ENCODE results near the gene SPIRE1.
"Not testable (repeated sequence)": the region's sequence is repeated elsewhere in the genome, so short reads cannot be mapped to it uniquely, and the experiment has no call there.

Gene SPIRE1

DNA sequence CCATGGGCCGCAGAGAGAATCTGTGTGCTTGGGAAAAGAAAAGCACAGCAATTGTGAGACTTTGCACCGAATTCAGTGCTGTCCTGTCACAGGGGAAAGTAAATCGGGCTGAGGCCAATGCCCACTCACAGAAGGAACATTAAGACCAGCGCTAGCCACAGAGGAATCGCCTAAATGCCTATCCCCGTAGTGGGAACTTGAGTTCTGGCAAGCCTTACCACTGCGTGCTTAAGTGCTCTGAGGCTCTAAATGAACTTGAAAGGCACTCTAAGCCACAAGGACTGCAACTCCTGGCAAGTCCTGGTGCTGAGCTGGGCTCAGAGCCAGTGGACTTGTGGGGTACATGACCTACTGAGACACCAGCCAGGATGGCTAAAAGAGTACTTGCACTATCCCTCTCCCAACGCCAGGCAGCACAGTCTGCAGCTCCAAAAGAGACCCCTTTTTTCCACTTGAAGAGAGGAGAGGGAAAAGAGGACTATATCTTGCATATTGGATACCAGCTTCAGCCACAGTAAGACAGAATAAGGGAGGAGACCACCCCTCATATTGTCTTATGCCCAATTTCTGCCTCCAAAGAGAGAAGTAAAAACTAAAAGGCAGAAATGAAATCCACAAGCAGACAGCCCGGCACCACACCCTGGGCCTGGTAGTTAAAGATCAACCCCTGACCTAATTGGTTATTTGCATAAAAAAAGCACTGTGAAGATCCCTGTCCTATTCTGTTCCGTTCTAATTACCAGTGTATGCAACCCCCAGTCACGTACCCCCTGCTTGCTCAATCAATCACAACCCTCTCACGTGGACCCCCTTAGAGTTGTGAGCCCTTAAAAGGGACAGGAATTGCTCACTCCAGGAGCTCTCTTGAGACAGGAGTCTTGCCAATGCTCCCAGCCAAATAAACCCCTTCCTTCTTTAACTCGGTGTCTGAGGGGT lies 105.7 kb downstream of the SPIRE1 start:
- not testable (repeated sequence) for DNase-seq

DNA sequence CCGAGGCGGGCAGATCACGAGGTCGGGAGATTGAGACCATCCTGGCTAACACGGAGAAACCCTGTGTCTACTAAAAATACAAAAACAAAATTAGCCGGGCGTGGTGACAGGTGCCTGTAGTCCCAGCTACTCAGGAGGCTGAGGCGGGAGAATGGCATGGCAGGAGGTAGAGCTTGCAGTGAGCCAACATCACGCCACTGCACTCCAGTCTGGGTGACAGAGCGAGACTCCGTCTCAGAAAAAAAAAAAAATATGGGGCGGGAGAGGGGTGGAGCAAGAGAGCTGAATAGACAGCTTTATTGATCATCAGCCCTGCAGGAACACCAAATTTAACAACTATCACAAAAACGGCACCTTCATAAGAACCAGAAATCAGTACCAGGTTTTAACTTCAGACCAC lies 106.4 kb downstream of the SPIRE1 start:
- DNase-seq = not testable (repeated sequence)

DNA sequence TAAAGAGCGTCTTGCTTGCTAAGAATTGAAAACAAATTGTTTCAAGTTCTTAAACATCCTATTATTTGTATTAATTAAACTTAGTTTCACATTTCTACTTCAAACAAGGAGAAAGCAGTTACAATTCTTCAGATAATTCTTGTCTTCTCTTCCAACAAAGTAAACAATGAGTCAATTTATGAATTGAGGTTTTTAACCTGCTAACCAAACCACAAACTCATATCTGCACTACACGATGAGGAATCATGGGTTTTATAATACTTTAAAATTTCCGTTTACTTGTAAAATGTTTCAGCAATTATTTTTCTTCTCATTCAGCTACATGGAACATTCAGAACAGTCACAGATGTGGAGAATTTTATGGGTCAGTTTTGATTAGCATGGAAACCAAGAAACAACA lies 114.2 kb downstream of the SPIRE1 start:
- no peak for DNase-seq

DNA sequence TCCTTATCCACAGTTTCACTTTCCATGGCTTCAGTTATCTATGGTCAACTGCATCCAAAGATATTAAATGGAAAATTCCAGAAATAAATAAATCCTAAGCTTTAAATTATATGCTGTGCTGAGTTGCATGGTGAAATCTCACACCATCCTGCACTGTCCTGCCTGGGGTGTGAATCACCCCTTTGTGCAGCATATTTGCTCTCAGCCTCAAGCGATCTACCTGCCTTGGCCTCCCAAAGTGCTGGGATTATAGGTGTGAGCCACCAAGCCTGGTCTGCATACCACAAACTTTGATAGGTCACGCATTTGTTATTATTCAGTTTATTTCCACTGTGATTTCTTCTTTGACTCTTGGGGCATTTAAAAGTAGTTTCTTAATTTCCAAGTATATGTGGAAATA lies 117.2 kb downstream of the SPIRE1 start:
- no peak for DNase-seq

DNA sequence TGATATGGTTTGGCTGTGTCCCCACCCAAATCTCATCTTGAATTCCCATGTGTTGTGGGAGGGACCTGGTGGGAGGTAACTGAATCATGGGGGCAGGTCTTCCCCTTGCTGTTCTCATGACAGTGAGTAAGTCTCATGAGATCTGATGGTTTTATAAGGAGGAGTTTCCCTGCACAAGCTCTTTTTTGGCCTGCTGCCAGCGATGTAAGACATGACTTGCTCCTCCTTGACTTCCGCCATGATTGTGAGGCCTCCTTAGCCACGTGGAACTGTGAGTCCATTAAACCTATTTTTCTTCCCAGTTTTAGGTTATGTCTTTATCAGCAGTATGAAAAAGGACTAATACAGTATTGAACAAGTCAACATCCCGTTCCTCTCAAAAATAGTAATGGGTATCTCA lies 118.7 kb downstream of the SPIRE1 start:
- DNase-seq = not testable (repeated sequence)

DNA sequence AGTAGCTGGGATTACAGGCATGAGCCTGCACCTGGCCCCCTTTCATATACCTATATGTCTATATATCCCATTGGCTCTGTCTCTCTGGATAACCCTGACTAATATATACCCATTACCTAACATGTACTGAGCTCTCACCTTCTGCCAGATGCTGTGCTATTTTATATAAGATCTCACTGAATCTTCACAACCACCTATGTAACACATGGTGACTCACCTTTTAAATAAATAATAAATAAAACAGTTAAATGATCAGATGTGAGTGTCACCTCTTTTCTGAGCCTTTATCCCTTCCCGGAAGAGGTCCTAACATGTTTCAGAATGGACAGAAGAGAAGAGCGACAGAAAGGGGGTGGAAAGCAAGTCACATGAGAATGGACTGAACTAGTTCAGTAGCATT lies 123.1 kb downstream of the SPIRE1 start:
- no peak for DNase-seq

DNA sequence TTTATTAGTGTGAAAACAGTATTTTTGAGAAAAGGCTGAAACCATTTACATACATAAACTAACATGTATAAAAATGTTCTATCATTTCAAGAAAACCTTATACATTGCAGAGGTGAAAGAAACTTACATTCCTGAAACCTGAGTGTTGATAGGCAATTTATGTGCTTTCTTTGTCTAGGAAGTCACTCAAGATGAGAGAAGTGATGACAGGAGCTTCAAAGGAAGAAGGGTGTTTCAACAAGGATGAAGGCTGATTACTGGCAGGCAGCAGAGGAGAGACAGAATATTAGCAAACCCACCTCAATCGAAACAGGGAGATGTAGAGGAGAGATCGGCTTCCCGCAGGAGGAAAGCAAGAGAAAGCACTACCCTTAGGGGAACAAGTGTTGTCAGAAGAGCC lies 125.2 kb downstream of the SPIRE1 start:
- no peak for DNase-seq

DNA sequence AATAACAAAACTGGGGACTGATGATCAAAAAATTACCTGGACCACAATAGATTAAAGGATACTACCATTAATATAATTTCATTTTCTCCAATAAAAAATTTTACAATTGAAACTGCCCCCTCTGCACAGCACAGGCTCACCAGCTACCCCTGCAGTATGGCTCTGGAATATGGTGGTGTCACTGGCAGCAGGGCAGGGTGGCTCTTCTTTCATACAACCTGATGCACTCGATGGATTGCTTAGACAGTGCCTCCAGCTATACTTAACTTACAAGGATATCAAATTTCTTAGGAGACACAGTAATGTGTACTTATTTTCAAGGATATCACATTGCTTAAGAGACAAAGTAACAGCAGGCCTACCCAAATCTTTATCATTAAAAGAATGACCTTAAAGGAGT lies 126.2 kb downstream of the SPIRE1 start:
- DNase-seq = no peak

DNA sequence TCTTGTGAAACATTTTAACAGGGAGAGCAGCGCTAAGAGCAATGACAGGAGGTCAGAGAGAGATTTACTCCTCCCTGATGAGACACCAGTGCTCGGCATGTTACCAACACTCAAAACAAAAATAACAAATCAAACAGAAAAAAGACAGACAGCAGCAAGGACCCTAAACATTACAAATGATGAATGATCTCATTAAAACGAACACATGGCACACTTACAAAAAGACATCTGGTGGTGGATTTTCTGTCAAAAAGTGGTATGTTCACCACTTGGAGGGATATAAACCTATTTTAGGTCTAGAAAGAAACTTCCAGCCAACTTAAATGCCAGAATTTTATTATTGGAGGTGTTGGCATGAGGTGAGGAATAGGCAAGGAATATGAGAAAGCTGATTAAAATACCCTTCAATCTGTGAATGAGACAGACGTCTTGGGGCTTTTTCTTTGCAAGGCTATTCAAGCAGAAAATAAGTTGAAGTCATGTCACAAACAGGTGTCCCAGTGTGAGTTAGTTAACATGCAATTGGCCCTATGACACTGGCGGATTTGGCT lies 137.4 kb downstream of the SPIRE1 start:
- no peak for DNase-seq

DNA sequence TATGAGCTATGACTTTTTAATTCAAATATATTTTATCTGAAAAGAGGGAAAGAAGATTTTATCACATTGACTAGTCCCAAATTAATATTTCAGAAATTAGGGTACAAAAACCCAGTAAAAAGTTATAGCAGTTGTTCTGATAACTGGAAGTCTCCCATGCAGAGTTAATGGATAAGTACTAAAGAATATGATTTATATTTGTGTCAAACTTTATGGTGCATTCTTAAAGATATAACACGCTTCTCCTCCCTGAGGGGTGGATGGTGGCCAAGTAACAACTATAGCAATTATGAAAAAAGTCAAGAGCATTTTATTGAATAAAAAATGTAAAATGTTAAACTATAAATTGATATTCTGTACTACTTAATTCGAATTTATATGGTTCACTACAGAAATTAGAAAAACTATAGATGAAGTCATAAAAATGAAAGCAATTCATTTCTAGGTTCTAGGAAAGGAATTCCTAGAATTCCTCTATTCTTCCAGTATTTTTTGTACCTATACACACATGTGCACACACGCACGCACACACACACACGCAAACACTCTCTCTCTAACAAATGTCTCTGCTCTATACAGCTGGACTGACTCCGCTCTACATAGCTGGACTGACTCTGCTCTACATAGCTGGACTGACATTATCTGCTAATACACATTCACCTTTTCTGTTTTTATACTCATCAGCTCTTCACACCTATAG lies 138.9 kb downstream of the SPIRE1 start:
- no peak for DNase-seq

DNA sequence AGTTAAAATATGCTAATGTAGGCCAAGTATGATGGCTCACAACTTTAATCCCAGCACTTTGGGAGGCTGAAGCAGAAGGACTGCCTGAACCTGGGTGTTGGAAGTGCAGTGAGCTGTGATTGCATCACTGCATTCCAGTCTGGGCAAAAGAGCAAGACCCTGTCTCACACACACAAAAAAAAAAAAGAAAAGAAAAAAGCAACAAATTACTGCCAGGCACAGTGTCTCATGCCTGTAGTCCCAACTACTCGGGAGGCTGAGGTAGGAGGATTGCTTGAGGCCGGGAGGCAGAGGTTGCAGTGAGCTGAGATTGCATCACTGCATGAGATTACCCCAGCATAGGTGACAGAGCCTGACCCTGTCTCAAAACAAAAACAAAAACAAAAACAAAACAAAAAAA lies 139.6 kb downstream of the SPIRE1 start:
- DNase-seq = no peak

DNA sequence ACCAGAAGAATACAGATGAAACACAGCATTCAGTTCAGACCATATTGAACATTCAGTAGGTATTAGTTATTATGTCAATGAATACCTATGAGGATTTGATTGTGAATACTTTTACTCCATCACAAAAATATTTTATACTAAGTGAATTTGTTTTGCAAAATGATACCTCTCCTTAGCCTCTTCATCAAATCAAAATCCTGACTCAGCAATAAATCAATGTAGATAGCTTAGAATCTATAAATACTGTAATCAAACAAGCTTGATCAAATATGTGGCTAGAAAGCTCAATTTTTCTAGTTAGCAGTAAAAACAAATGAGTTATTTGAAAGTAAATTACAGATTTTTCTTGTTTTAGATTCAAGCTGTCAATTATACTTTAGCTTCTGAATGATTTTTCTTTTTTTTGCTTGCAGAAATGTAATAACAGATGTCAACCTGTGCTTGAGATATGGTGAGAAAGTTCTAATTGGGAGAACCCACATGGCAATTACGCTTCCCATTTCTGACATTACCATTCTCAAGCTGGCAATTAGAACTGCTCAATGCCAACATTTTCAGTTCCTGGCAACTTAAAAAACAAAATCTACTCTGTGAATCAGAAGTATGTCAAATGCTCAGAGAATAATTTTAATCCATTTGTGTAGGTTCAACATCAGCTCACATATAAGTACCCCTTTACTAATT lies 140.6 kb downstream of the SPIRE1 start:
- no peak for DNase-seq

DNA sequence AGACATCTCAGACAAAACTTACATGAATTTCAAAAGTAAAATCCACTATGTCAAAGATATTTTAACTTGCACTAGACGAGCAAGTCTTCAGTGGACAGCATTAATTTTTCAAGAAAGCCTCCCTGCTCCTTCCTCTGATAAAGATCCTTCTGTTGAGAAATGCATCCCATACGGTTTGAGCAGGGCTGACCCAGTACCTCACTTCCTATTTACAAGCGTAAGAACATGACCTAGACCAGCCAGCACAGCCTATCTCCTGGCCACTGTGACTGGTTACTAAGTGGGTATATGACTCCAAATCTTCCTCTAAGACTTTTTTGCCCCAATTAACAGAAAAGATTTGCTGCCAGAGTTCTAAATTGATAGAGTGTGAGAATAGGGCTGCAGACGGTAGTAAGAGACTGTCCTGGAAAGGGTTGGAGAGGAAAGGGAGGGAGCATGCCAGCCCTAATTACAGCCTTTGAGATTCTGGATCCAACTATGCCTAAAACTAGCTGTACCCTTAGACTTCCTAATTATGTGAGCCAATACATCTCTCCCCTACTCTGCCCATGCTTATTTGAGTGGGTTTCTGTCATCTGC lies 141.8 kb downstream of the SPIRE1 start:
- DNase-seq = no peak

DNA sequence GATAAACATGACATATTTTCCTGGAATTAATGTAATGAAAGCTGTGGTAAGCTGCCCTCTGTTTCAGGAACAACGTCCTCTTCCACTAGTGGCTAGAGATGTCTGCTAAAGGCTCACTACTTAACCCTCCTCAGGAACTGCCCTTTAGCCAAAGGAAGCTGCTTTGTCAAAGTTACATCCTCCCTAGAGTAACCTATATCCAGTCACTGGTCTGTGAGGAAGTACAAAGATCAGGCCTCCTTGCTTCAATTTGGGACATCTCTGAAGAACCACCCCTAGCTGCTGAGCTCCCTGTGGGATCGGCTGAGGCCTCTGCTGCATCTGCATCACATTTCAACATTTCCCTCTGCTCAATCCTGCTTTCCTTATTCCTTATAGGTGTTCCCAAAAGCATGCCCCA lies 142.4 kb downstream of the SPIRE1 start:
- no peak for DNase-seq

DNA sequence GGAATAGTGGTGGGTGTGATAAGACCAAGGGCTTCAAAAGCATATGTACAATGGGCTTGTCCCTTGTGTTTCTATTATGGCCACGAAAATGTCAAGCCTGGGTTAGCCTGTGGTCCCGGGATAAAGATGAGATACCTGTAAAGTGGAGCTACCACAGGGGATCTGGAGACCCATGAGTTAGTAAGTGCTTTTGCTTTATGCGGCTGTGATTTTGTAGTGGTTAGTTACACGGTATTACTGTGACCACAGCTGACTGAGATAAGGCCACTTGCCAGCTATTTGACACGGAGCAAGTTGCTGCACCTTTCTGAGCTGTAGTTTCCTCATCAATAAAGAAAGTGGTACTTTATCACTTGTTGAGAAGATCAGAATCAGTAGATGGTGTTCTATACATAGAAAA lies 150.9 kb downstream of the SPIRE1 start:
- no peak for DNase-seq

DNA sequence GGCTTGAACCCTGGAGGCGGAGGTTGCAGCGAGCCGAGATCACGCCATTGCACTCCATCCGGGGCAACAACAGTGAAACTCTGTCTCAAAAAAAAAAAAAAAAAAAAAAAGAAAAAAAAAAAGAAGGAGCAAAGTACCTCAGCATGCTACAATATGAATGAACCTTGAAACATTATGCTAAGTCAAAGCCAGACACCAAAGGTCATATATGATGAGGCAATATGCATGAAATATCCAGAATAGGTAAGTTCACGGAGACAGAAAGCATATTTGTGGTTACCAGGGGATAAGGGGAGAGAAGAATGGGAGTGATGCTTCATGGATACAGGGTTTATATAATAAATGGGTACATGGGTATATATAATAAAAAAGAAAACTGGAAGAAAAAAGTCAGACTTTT lies 156.9 kb downstream of the SPIRE1 start:
- DNase-seq = no peak

DNA sequence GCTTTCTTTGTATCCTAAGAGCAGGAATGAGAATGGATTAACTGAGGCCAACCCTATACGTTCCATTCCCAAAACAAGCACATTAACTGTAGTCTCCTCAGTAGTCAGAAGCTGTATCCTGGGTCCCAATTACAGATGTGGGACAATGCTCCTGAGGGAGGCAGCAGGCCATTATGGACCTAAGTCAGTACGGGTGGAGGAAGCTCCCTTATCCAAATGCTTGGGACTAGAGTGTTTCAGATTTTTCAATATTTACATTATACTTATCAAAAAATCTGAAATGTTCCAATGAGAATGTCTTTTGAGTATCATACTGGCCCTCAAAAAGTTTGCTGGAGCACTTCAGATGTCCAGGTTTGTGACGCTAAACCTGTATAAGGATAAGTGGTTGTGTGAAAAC lies 160.1 kb downstream of the SPIRE1 start:
- no peak for DNase-seq

DNA sequence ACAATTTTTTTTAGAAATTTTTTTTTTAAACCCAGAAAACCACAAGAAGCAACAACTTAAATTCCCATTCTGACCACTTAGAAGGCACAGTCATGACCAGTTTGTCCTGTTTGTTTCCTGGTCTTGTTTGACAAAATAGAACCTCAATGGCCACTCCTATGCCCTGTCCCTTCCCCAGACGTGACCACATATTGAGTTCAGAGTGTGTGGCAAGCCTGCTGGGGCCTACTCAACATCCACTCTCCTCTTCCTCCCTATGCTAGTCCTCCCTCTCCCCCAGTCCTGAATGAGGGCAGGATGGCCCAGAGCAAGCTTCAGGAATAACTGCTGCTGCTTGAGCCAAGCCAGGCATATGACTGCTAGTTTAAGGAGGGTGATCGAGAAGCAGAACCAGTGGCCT lies 160.6 kb downstream of the SPIRE1 start:
- no peak for DNase-seq

DNA sequence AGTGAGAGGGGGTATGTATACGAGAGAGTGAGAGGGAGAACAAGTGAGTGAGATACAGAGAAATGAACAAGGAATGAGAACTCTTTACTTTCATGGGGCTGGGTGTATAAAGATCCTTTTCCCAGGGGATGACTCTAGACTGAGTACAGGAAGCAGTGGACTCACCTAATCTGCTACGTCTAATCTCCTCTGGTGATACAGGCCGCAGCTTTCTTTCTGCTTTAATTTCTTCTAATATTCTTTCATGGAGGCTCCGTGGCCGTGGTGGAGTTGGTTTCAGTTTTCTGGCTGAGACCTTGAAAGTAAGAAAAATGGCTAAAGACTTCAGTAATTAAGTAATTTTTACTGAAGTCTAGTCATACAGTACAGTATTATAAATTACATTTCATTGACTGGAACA lies 165.0 kb downstream of the SPIRE1 start:
- no peak for DNase-seq

DNA sequence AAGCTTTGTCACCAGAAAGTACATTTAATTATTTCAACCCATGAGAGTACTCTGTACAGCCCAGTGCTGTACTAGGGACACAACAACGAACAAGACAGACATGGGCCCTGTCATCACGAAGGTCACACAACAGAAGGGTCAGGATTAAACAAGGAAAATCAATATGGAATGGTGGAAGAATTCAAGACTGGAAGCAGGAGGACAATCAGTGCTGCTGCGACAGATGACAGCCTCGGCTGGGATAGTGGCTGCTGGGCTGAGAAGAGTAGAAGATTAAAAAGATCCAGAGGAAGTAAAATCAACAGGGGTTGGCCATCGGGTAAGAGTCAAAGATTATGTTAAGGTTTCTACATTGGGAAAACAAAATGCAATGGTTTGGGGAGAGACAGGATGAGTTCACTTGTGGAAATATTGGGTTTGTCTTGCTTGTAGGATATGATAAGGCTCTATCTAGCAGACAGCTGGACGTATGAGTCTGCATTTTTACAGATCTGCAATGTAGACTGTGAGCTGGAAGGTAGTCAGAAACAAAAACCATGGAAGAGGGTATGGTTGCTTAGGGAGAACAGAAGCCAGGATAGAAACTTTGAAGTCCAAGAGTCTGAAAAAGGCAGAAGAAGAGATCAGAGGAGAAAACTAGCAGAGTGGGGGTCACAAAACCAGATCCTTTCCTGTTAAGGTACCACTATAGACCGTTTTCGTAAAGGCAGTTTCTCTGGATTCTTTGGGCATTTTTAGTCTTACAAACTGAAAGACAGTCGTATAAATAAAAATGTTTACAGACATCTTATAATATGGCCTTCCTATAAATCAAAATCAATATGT lies 166.1 kb downstream of the SPIRE1 start:
- no peak for DNase-seq

DNA sequence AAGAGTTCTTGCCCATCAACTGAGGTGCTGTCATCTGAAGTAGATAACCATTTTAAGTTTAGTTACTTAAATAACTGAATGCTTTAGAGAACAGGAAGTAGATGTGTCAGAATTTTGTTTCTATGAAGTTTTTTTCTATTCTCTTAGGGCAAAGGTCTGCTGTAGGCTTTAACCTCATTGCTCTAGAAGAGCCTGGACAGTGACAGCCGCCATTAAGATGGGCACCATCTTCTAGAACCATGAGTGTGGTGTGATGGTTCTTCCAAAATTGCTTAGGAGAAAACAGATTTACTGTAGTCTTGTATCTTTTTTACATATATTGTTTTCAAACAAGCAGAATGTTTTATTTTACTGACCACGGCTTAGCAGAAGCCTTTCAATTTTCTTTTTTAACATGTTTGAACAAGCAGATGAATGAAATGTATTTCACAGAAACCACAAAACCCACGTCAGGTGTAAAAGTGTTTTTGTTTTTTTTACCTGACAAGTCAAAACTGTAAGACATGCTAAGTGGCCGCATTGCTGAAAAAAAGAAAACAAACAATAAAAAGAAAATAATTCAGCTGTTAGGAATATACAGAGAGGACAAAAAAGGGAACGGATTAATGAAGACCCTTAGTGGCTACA lies 172.3 kb downstream of the SPIRE1 start:
- DNase-seq = no peak

DNA sequence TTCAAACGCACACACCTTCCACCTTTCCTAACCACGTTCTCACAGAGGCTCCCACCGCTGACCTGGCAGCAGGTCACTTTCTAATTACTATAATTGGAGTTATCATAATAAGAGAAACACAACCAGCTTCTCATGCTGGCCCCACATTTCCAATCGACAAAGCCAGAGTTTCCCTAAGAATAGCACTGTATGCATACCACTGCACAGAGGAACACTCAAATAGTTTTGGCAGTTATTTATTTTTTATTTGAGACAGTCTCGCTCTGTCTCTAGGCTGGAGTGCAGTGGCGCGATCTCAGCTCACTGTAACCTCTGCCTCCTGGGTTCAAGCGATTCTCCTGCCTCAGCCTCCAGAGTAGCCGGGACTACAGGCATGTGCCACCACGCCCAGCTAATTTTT lies 176.0 kb downstream of the SPIRE1 start:
- DNase-seq = not testable (repeated sequence)
